Measurements from ENCODE around the gene CA5A. TPM values are rescaled to one million over a fixed set of nuclear protein-coding genes. Genes with fewer than 3 reads are reported as not detected.

The CA5A gene
- total and polyA plus RNA-seq, 2 experiments from 2014 or later: not detected

DNA sequence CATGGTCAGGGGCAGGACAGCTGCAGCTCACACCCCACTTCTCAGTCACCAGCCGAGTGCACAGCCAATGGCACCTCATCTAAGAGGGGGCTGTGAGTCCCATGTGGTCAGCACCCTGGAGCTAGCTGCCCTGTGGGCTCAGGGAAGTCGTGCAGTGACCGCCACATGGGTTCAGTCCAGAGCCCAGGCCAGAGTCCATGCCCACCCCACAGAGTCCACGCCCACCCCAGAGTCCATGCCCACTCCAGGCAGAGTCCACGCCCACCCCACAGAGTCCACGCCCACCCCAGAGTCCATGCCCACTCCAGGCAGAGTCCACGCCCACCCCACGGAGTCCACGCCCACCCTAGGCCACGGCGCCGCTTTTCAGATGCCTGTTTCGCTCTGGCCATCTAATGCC, 91.1 kb downstream of the CA5A start:
- no peak overlapping the region for H3K4me2 ChIP-seq
- ATAC-seq: no peak
- peaks cover 7% of the 10 kb centered on the region; the same call in 1 of the 2 replicates for H3K4me1 ChIP-seq (ENCODE audit: insufficient read depth)
- H3K27ac ChIP-seq (ENCODE audit: low read depth): 0 out of 2 replicates have a peak overlapping the region, but pooled peaks have one; percentile 69
- Mint-ChIP-seq H3K27ac (no peak overlapping the region), H3K9me3 (no peaks in the 10 kb centered on the region), H3K27me3 (ENCODE audit: insufficient read depth, low read depth, poor library complexity) (peaks cover 15% of the 10 kb centered on the region), H3K4me1 (peaks cover 33% of the 10 kb centered on the region), H3K36me3 (ENCODE audit: low read depth) (peaks cover 60% of the 10 kb centered on the region), H3K4me3 (no peak overlapping the region)
- no peak overlapping the region for H3K4me3 ChIP-seq
- no peak for TF ChIP-seq ZNF331 (CRISPR knock-in tag; IDR thresholded peaks at IDR 0.05; ENCODE audit: low read depth)
- DNase-seq (ENCODE audit: low spot score): no peak
- peaks cover 18% of the 10 kb centered on the region for H3F3A ChIP-seq (replicated peaks; ENCODE audit: low read depth)
- peaks cover 91% of the 10 kb centered on the region for H3K79me2 ChIP-seq (replicated peaks; ENCODE audit: insufficient read depth)
- H4K20me1 ChIP-seq (replicated peaks; ENCODE audit: insufficient read depth): peaks cover 15% of the 10 kb centered on the region
- no peaks in the 10 kb centered on the region for H3K9me2 ChIP-seq (ENCODE audit: insufficient read depth)
- no peak overlapping the region for H2AFZ ChIP-seq
- no peaks in the 10 kb centered on the region for H3K27me3 ChIP-seq (ENCODE audit: insufficient read depth)
- peaks cover 15% of the 10 kb centered on the region for H3K36me3 ChIP-seq (ENCODE audit: insufficient read depth)

DNA sequence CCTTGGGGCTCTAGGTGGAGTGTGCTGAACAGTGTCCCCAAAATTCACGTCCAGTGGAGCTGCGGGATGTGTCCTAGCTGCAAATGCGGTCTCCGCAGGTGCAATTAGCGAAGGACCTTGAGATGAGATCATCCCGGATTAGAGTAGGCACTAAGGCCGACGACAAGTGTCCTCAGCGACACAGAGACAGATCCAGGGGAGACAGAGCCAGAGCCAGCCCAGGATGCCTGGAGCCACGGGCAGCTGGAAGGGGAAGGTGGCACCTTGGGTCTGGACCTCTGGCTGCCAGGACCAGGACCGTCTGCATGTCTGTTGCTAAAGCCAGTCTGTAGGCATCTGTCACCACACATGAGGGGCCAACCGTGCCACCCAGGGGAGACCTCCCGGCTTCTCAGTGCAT, 91.5 kb downstream of the CA5A start:
- Mint-ChIP-seq H3K36me3 (ENCODE audit: low read depth) (peaks cover 58% of the 10 kb centered on the region), H3K4me3 (no peak overlapping the region), H3K4me1 (peaks cover 31% of the 10 kb centered on the region), H3K27ac (peak overlapping the region; percentile 84; the same call in 1 of the 2 replicates), H3K9me3 (no peaks in the 10 kb centered on the region), H3K27me3 (ENCODE audit: insufficient read depth, low read depth, poor library complexity) (peaks cover 15% of the 10 kb centered on the region)
- Histone ChIP-seq H3K4me2 (no peak overlapping the region), H2AFZ (no peak overlapping the region), H3F3A (replicated peaks; ENCODE audit: low read depth) (peaks cover 17% of the 10 kb centered on the region), H3K27ac (ENCODE audit: low read depth) (peak overlapping the region; percentile 69; the same call in 1 of the 2 replicates), H4K20me1 (replicated peaks; ENCODE audit: insufficient read depth) (peaks cover 15% of the 10 kb centered on the region), H3K9me2 (ENCODE audit: insufficient read depth) (no peaks in the 10 kb centered on the region), H3K79me2 (replicated peaks; ENCODE audit: insufficient read depth) (peaks cover 87% of the 10 kb centered on the region), H3K36me3 (ENCODE audit: insufficient read depth) (peaks cover 16% of the 10 kb centered on the region), H3K4me3 (no peak overlapping the region), H3K4me1 (ENCODE audit: insufficient read depth) (peaks cover 4% of the 10 kb centered on the region; the same call in 1 of the 2 replicates), H3K27me3 (ENCODE audit: insufficient read depth) (no peaks in the 10 kb centered on the region)
- TF ChIP-seq ZNF331 (CRISPR knock-in tag; IDR thresholded peaks at IDR 0.05; ENCODE audit: low read depth) (no peak), CREB1 (CRISPR knock-in tag; IDR thresholded peaks at IDR 0.05; ENCODE audit: low read depth) (no peak), POLR2AphosphoS5 (IDR thresholded peaks at IDR 0.05; ENCODE audit: low read depth) (no peak), EZH2 (IDR thresholded peaks at IDR 0.05; ENCODE audit: low read depth, unreplicated experiment) (no peak), JUNB (IDR thresholded peaks at IDR 0.05; ENCODE audit: unreplicated experiment) (no peak)
- TF ChIP-seq, protein P1, sequence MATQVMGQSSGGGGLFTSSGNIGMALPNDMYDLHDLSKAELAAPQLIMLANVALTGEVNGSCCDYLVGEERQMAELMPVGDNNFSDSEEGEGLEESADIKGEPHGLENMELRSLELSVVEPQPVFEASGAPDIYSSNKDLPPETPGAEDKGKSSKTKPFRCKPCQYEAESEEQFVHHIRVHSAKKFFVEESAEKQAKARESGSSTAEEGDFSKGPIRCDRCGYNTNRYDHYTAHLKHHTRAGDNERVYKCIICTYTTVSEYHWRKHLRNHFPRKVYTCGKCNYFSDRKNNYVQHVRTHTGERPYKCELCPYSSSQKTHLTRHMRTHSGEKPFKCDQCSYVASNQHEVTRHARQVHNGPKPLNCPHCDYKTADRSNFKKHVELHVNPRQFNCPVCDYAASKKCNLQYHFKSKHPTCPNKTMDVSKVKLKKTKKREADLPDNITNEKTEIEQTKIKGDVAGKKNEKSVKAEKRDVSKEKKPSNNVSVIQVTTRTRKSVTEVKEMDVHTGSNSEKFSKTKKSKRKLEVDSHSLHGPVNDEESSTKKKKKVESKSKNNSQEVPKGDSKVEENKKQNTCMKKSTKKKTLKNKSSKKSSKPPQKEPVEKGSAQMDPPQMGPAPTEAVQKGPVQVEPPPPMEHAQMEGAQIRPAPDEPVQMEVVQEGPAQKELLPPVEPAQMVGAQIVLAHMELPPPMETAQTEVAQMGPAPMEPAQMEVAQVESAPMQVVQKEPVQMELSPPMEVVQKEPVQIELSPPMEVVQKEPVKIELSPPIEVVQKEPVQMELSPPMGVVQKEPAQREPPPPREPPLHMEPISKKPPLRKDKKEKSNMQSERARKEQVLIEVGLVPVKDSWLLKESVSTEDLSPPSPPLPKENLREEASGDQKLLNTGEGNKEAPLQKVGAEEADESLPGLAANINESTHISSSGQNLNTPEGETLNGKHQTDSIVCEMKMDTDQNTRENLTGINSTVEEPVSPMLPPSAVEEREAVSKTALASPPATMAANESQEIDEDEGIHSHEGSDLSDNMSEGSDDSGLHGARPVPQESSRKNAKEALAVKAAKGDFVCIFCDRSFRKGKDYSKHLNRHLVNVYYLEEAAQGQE (IDR thresholded peaks at IDR 0.05; ENCODE audit: unreplicated experiment): no peak
- TF ChIP-seq, protein P2, sequence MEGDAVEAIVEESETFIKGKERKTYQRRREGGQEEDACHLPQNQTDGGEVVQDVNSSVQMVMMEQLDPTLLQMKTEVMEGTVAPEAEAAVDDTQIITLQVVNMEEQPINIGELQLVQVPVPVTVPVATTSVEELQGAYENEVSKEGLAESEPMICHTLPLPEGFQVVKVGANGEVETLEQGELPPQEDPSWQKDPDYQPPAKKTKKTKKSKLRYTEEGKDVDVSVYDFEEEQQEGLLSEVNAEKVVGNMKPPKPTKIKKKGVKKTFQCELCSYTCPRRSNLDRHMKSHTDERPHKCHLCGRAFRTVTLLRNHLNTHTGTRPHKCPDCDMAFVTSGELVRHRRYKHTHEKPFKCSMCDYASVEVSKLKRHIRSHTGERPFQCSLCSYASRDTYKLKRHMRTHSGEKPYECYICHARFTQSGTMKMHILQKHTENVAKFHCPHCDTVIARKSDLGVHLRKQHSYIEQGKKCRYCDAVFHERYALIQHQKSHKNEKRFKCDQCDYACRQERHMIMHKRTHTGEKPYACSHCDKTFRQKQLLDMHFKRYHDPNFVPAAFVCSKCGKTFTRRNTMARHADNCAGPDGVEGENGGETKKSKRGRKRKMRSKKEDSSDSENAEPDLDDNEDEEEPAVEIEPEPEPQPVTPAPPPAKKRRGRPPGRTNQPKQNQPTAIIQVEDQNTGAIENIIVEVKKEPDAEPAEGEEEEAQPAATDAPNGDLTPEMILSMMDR (conservative IDR thresholded peaks at IDR 0.05; ENCODE audit: low read depth in 2 of 2): no peak
- TF ChIP-seq, protein P3, sequence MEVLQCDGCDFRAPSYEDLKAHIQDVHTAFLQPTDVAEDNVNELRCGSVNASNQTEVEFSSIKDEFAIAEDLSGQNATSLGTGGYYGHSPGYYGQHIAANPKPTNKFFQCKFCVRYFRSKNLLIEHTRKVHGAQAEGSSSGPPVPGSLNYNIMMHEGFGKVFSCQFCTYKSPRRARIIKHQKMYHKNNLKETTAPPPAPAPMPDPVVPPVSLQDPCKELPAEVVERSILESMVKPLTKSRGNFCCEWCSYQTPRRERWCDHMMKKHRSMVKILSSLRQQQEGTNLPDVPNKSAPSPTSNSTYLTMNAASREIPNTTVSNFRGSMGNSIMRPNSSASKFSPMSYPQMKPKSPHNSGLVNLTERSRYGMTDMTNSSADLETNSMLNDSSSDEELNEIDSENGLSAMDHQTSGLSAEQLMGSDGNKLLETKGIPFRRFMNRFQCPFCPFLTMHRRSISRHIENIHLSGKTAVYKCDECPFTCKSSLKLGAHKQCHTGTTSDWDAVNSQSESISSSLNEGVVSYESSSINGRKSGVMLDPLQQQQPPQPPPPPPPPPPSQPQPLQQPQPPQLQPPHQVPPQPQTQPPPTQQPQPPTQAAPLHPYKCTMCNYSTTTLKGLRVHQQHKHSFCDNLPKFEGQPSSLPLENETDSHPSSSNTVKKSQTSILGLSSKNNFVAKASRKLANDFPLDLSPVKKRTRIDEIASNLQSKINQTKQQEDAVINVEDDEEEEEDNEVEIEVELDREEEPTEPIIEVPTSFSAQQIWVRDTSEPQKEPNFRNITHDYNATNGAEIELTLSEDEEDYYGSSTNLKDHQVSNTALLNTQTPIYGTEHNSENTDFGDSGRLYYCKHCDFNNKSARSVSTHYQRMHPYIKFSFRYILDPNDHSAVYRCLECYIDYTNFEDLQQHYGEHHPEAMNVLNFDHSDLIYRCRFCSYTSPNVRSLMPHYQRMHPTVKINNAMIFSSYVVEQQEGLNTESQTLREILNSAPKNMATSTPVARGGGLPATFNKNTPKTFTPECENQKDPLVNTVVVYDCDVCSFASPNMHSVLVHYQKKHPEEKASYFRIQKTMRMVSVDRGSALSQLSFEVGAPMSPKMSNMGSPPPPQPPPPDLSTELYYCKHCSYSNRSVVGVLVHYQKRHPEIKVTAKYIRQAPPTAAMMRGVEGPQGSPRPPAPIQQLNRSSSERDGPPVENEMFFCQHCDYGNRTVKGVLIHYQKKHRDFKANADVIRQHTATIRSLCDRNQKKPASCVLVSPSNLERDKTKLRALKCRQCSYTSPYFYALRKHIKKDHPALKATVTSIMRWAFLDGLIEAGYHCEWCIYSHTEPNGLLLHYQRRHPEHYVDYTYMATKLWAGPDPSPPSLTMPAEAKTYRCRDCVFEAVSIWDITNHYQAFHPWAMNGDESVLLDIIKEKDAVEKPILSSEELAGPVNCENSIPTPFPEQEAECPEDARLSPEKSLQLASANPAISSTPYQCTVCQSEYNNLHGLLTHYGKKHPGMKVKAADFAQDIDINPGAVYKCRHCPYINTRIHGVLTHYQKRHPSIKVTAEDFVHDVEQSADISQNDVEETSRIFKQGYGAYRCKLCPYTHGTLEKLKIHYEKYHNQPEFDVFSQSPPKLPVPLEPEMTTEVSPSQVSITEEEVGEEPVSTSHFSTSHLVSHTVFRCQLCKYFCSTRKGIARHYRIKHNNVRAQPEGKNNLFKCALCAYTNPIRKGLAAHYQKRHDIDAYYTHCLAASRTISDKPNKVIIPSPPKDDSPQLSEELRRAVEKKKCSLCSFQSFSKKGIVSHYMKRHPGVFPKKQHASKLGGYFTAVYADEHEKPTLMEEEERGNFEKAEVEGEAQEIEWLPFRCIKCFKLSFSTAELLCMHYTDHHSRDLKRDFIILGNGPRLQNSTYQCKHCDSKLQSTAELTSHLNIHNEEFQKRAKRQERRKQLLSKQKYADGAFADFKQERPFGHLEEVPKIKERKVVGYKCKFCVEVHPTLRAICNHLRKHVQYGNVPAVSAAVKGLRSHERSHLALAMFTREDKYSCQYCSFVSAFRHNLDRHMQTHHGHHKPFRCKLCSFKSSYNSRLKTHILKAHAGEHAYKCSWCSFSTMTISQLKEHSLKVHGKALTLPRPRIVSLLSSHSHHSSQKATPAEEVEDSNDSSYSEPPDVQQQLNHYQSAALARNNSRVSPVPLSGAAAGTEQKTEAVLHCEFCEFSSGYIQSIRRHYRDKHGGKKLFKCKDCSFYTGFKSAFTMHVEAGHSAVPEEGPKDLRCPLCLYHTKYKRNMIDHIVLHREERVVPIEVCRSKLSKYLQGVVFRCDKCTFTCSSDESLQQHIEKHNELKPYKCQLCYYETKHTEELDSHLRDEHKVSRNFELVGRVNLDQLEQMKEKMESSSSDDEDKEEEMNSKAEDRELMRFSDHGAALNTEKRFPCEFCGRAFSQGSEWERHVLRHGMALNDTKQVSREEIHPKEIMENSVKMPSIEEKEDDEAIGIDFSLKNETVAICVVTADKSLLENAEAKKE (CRISPR knock-in tag; IDR thresholded peaks at IDR 0.05): no peak
- TF ChIP-seq, protein P4, sequence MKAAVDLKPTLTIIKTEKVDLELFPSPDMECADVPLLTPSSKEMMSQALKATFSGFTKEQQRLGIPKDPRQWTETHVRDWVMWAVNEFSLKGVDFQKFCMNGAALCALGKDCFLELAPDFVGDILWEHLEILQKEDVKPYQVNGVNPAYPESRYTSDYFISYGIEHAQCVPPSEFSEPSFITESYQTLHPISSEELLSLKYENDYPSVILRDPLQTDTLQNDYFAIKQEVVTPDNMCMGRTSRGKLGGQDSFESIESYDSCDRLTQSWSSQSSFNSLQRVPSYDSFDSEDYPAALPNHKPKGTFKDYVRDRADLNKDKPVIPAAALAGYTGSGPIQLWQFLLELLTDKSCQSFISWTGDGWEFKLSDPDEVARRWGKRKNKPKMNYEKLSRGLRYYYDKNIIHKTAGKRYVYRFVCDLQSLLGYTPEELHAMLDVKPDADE (IDR thresholded peaks at IDR 0.05): no peak
- no peak for DNase-seq (ENCODE audit: low spot score)
- ATAC-seq: no peak

Data from GM23338 (cell line).